ELF-1 (cell line): ENCODE results near the gene NPW.

ENCODE experiments used
- DNase-seq: peaks from one replicate; pipeline ENCODE4 v3.0.0-alpha.2; 2016; ENCODE audit warnings: low read depth, low spot score

The NPW gene

DNA sequence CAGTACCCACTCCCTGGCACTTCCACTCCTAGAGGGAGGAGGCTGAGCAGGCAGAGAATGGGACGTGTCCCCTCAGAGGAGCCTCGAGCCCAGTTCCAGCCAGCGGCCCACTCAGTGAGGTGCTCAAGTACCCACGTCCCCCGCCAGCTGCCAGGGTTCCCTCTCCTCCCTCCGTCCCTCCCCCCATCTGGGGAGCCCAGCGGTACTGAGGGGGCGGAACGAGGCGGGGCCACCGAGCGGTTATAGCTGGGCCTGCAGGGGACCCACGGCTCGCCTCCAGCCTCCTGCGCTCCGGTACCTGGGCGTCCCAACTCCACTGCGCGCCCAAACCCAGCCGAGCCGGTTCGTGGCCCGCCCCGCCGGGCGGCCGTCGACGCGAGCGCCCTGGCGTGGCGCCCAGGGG lies at the start of gene NPW:
NPW (plus strand) TSS at position 268 of the 403 bp plus-strand sequence.
- DNase-seq, result no peak

DNA sequence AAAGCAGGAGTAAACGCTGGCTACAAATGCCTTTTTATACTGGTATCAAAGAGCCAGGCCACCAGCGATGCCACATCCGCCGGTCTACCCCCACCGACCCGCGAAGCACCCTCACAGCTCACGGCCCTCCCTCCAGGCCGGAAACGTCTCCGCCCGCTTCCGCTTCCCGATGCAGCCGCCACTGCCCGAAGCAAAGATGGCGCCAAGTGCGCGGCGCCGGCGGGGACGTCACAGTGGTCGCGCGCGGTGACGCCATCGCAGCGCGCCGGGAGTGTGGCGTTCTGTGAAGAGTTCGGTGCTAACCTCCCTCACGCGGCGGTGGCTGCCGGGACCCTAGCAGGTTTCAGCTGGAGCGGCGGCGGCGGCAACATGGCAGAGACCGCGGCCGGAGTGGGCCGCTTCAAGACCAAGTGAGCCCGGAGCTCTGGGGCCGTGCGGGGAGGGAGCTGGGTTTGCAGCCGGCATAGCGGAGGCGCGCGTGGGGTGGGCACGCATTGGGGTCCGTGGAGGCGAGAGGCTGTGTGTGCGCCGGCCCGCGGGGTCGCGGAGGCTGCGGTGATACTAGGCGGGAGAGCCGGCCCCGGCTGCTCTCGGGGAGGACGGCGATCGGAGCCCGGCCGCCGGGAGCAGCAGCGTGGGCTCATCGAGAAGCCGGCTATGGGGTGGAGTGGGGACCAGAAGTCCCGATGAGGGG lies 47.6 kb upstream of the NPW start, which contains the start of gene TBL3:
TBL3 (plus strand) TSS at position 258 of the 694 bp plus-strand sequence; CDS start at position 370, 112 bp downstream.
- peak; percentile 98 for DNase-seq

DNA sequence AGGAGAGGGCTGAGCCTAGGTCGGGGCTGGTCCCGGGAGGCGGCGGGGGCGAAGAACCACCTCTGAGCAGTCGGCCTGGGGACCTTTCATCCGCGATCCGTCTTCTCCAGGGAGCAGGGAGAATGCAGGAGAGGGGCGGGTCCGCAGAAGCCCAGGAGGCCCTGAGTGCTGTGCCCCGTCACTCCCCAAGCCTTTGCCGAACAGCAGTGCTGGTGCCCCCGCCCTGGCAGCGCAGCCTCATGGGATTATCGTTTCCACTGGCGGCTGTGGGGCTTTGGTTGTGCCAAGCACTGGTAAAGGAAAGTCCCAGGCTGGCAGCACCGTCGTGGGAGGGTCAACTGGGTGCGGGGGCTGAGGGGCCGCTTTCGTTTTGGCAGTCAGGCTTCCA lies 47.1 kb upstream of the NPW start:
- DNase-seq, result peak; percentile 39

DNA sequence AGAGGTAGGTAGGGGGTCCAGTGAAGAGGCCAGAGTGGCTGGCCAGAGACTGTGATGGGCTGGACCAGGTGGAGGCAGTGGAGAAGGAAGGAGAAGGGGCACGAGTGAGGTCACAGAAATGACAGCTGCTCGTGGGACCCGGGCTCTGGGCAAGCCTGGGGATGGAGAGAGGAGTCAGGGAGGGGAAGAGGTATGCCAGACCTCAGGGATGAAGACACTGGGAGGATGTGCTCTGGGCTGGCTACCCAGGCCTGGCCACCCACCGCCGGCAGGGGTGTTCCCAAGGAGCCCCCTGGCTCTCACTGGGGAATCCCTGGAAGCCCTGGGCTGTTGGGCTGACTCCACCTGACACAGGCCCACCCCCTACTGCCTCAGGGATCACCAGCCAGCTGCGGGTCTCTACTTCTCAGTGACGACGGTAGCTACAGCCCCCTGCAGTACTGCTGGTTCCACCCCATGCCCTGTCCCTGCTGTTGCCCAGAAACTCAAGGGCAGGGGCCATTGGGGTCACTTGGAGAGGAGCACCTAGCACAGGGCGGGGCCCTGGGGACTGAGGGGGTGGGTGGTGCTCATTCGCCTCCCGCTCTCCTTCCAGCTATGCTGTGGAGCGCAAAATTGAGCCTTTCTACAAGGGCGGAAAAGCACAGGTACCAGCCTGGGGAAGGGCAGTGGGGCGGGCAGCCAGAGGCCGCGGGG lies 46.0 kb upstream of the NPW start:
- DNase-seq, result no peak

DNA sequence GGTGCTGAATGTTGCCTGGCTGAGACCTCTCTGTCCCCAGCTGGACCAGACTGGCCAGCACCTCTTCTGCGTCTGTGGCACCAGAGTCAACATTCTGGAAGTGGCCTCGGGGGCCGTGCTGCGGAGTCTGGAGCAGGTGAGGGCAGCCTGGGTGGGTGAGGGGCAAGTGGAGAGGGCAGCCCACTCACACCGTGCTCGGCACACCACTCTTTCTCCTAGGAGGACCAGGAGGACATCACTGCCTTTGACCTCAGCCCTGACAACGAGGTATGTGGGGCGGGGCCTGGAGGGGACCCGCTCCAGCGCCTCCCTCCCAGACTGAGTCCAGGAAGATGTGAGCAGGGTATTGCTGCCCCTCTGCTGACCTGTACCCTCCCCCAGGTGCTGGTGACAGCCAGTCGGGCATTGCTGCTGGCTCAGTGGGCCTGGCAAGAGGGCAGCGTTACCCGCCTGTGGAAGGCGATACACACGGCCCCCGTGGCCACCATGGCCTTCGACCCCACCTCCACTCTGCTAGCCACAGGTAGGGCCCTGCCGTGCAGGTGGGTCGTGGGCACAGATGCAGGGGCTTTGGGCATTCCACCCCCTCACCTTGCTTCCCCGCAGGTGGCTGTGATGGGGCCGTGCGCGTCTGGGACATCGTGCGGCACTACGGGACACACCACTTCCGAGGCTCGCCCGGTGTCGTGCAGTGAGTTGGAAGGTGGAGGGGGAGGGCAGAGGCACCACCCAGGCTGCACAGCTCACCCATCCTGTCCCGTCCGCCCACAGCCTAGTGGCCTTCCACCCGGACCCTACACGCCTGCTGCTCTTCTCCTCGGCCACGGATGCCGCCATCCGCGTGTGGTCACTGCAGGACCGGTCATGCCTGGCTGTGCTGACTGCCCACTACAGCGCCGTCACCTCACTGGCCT lies 45.2 kb upstream of the NPW start:
- DNase-seq, result no peak

DNA sequence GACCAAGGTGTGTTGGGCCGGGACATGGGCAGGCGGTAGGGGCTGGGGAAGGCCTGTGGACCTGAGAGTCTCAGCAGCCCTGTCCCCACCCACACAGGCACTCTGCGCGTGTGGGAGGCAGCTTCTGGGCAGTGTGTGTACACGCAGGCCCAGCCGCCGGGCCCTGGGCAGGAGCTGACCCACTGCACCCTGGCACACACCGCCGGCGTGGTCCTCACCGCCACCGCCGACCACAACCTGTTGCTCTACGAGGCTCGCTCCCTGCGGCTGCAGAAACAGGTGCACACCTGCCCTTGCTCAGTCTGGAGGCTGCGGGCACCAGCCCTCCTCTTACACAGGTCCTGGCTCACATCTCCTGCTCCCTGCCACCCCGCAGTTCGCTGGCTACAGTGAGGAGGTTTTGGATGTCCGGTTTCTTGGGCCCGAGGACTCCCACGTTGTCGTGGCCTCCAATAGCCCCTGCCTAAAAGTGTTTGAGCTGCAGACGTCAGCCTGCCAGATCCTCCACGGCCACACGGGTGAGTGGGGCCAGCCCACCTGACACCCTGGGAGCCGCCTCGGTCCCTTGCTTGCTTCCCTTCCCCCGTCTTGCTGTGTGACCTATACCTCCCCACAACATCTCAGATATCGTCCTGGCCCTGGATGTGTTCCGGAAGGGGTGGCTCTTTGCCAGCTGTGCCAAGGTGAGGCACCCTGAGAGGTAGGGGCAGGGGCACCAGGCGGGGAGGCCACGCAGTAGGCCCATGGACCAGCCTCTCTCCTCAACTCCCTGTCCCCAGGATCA lies 44.0 kb upstream of the NPW start:
- no peak for DNase-seq

DNA sequence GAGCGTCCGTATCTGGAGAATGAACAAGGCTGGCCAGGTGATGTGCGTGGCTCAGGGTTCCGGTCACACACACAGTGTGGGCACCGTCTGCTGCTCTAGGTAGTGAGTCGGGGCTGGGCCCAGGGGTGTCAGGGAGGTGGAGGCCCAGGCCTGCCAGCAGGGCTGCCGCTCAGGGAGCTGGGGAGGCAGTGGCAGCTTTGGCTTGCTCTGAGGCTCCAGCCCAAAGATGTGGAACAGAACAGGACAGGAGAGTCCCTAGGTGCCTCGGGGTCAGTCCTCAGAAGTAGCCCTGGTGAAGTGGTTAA lies 43.4 kb upstream of the NPW start:
- no peak for DNase-seq

DNA sequence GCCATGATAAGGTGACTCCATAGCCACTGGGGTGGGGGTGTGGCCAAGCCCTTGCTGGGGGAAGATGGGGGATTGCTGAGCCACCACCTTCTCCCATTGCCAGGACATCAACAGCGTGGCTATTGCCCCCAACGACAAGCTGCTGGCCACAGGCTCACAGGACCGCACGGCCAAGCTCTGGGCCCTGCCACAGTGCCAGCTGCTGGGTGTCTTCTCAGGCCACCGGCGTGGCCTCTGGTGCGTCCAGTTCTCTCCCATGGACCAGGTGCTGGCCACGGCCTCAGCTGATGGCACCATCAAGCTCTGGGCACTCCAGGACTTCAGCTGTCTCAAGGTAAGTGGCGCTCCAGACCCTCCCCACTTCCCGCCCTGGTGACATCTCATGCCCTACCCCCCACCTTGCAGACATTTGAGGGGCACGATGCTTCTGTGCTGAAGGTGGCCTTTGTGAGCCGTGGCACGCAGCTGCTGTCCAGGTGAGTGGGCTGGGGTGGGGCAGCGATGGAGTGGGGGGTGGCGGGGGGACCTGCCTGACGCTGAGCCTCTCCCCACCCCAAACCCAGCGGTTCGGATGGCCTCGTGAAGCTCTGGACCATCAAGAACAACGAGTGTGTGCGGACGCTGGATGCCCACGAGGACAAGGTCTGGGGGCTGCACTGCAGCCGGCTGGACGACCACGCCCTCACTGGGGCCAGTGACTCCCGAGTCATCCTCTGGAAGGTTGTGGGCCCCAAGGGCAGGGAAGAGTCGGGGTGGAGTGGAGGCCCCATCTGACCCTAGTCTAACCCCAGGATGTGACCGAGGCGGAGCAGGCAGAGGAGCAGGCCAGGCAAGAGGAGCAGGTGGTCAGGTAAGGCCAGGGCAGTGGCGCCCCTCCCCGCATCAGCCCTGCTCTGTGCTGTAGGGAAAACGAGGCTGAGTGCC lies 42.4 kb upstream of the NPW start:
- no peak for DNase-seq

DNA sequence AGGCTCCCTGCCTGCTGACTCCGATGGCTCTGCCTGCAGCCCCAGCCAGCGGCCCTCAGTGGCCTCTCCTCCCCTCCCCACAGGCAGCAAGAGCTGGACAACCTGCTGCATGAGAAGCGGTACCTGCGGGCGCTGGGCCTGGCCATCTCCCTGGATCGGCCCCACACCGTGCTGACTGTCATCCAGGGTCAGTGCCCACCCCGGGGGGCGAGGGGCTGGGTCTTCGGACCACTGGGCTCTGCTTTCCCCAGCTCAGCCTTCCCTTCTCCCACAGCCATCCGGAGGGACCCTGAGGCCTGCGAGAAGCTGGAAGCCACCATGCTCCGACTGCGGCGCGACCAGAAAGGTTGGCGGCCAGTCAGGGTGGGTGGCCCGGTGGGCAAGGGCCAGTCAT lies 41.7 kb upstream of the NPW start:
- no peak for DNase-seq

DNA sequence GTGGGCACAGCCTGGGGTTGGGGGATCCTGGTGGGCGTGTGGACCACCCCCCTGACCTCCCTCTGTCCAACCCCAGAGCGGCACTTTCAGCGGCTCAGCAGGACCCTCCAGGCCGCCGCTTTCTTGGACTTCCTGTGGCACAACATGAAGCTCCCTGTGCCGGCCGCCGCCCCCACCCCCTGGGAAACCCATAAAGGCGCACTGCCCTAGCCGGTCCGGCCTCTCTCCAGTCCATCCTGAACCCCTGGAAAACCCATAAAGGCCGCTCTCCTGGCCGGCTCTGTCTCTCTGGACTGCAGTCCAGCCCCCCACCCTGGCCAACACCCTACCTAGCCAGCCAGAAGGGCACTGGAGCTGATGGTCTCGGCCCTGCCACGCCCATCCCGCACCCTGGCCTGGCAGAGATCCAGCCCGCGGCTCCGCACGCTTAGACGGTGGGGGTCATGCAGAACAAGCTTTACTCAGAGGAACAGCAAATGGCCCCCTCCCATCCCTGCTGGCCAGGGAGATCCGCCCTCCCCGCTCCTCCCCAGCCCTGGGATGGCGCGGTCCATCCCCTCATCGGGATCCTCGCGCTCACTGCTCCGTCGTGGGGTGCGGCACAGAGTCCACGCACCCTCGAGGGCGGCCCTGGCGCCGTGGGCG lies 41.0 kb upstream of the NPW start:
- no peak for DNase-seq

DNA sequence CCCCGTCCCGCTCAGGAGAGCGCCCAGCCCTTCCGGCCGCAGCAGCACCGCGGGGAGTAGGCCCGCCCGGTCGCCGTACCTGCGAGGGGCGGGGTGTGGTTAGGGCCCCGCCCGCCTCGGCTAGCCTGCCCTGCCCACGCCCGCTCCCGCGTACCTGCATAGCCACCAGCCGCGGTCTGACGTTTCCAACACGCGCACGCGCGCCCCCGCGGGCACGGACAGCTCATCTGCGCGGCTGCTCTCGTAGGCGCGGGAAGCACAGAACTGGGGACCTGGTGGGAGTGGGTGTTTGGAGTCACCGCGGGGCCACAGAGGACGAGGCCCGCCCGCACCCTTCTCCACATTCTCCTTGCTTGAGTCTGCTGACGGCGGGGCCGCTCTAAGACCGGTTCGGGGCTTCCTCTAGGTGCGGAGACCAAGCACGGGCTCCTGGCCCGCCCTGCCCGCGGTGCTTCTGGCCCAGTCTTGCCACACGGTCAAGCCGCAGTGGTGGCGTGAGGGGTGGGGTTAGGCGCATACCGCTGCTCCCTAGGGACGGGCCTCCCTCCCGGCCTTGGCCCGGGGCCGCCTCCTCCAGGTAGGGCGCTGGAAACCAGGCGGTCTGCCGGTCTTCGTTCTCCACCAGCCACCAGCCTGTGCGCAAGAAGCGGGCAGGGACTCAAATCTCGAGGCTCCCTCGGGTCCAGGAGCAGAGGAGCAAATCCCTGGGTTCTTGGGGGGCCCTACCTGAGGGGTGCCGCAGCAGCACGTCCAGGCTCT lies 40.1 kb upstream of the NPW start:
- DNase-seq, result peak; percentile 69

DNA sequence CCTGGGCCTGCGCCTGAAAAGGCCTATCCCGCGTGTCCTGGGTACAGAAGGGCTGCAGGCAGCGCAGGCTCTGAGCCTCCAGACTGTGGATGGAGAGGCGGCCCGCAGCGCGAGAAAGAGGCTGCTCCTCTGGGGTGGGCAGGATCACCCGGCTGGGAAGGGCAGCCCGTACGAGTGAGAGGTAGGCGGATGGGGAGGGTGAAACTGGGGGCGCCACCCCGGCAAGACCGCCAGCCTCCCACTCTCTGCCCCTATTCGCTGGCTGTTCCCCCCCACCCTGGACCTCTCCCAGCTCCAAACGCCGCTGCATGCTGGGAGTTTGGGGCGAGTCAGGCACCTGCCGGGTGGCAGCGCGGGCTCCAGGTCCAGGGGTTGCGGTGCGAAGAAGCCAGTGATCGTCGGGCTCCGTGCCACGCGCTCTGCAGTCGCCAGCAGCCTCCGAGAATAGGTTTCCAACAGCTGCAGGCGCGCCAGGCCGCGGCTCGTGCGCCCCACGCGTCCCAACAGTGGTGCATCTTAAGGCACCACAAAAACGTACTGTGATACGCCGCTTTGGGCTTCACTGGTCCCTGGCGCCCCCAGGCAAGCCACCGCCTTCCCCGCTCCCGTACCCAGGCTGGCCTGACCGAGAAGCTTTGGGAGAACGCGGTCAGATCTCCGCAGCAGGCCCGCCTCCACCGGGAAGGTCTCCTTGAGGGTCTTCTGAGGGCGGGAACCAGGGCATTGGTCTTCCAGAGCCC lies 39.4 kb upstream of the NPW start:
- no peak for DNase-seq

DNA sequence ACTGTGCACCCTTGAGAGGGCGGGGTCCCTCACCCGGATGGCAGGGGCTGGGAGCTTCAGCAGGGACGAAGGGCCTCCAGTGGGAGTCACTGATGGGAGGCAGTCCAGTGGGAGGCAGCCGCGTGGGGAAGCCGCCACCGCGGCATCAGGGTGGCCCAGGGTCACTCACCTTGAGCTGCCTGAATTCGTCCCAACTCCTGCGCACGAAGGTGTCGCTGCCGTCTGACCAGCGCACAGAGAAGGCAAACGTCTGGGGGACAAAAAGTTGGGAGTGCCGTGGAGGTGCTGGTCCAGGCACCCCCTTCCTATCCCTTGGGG lies 38.9 kb upstream of the NPW start:
- no peak for DNase-seq

DNA sequence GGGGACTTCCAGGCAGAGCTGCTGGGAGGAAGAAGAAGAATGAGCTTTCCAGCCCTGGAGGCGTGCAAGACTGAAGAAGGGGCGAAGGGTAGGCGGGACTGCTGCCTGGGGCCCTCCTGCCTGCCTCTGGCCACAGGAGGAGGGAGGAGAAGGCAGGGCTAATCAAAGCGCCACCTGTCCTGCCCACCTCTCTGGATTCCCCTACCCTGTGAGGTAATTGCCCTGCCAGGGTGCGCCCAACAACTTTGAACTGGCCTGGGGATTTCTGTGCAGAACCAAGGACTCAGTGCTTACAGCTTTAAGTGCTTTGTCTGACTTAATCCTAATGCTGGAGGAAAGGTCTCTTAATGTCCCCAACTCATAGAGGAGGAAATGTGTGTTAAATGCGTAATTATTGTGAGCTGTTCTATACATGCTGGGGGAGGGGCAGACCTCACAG lies 38.2 kb upstream of the NPW start, which contains the start of gene NOXO1:
NOXO1 (minus strand) TSS at position 72 of the 439 bp plus-strand sequence. CDS start 290 bp downstream, outside the sequence.
- no peak for DNase-seq

DNA sequence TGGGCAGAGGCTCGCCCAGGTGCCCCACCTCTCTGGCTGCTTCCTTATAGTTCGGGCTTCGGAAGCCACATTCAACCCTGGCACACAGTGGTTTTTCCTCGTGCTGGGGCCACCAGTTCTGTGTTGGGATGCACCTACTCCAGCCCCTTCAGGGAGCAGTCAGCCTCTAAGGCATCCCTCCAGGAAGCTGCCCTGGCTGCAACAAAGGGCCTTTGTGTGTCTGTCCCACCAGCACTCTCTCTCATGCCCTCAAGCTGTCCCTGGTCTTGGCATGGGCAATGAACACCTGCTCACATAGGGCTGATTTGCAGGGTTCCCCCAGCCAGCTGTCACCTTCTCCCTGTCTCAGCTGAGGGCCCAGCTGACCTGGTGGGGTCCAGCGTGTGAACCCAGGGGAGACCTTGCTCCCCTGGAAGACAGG lies 37.6 kb upstream of the NPW start:
- no peak for DNase-seq

DNA sequence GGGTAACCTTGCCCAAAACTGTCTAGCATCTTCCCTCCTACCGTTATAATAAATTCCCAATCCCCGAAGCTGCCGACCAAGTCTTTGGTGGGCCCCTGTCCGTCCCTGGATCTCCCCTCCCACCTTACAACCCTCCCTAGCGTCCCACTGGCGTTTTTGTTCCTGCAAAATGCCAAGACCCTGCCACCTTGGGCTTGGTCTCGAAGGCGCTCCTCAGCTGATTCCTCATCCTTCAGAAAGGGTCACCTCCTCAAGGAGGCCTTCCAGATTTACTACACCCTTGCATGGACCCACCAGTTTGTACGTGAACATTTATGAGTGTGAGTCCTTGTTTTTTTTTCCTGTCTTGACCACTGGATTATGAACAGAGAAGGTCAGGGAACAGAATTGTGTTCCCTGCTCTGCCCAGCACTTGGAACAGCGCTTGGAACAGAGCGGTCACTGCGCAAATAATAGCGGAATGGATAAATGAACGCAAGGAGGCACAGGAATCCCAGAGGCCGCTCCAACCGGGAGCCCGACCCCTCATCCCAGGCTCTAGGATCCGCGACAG lies 36.5 kb upstream of the NPW start:
- DNase-seq, result no peak

DNA sequence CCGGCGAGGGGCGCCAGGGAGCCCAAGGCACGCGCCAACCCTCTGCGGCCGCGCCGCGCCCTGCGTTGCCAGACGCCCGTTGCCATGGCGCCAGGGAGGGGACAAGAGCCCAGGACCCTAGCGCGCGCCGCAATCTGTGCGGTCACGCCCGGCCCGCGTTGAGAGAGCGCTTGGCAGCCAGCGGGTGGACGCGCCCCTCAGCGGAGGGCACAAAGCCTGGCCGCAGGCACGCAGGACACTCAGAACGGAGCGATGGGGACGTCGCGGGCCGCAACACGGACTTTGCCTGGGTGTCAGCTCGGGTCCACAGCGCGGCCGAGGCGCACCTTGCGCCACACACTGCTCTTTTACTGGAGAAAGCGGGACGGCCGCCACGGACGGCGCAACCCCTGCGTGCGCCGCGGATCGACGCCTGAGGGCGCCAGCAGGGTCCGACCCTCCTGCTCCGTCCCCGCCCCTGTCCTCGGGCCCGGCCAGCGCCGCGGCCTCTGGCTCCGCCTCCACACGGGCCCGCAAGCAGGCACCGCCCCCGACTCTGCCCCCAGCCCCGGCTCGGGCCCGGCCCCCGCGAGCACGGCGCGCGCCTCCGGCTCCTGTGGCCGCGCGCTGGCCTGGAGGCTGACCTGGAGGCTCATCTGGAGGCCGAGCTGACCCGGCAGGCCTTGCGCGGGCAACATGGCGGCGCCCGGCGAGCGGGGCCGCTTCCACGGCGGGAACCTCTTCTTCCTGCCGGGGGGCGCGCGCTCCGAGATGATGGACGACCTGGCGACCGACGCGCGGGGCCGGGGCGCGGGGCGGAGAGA lies 35.8 kb upstream of the NPW start, which contains the start of gene GFER:
GFER (plus strand) TSS at position 650 of the 803 bp plus-strand sequence; CDS start at position 676, 26 bp downstream.
- DNase-seq, result peak; percentile 95
